Keratinocyte (primary cell): Measurements from ENCODE around the gene OPRL1.

Experiments used
- CTCF ChIP-seq, 3 experiments: IDR thresholded peaks in 1 of 3; conservative IDR thresholded peaks in 1 of 3; optimal IDR thresholded peaks in 1 of 3; 2 replicates in 2 of 3; 3 replicates in 1 of 3; pipeline versions ENCODE3 to v1.5.1; 2011; ENCODE audit warnings: low read length in 3 of 3, mild to moderate bottlenecking in 3 of 3, moderate library complexity in 2 of 3, control low read depth in 1 of 3, inconsistent platforms in 1 of 3; ENCODE audit not compliant: insufficient read depth in 2 of 3; ENCODE audit errors: extremely low read depth in 1 of 3
- EZH2 ChIP-seq: IDR thresholded peaks from one replicate; pipeline ENCODE4 v1.6.1; 2012; ENCODE audit warnings: inconsistent platforms, mild to moderate bottlenecking, low read length, moderate library complexity

- no peak for TF ChIP-seq EZH2
- peak; percentile 74 to 88 (median 81) for TF ChIP-seq CTCF (optimal IDR thresholded peaks at IDR 0.05 in 1 of 3, IDR thresholded peaks at IDR 0.05 in 1 of 3, conservative IDR thresholded peaks at IDR 0.05 in 1 of 3; ENCODE audit: extremely low read depth in 1 of 3, insufficient read depth in 2 of 3, low read length in 3 of 3)
Measured at GRCh38 chr20:64069614-64070243, 10.2 kb upstream of the OPRL1 start.
